ENCODE results near the gene MAGEA6. TPM values are rescaled to one million over a fixed set of nuclear protein-coding genes. Genes with fewer than 3 reads are reported as not detected.

Gene MAGEA6
- not detected in 2 replicates for total RNA-seq

GRCh38 chrX:152769549-152770289 lies at the start of gene MAGEA6:
MAGEA6 (minus strand) TSS chrX:152769689; CDS start chrX:152767650, 2,039 bp downstream.

GRCh38 chrX:152758918-152759317 lies 10.6 kb downstream of the MAGEA6 start, which contains the start of gene CSAG3:
CSAG3 (plus strand) TSS chrX:152759218.

GRCh38 chrX:152753686-152754650 lies 15.5 kb downstream of the MAGEA6 start, which contains the start of gene MAGEA2:
MAGEA2 (minus strand) TSS chrX:152753842; CDS start chrX:152751363, 2,479 bp downstream.

GRCh38 chrX:152733261-152733975 lies 36.1 kb downstream of the MAGEA6 start, which contains the start of the genes CSAG1 and MAGEA12:
CSAG1 (minus strand) TSS chrX:152733721; CDS start chrX:152732460, 1,261 bp downstream.
MAGEA12 (plus strand) TSS chrX:152733757; CDS start chrX:152736162, 2,405 bp downstream.

Other genes starting within 250 kb of the MAGEA6 start
- gene GABRQ, start 131.8 kb downstream of the MAGEA6 start, total RNA-seq, result under 0.01 TPM in 2 replicates
- not detected in 2 replicates for gene MAGEA3, start 70.9 kb downstream of the MAGEA6 start, total RNA-seq
- not detected in 2 replicates for gene CSAG2, start 60.4 kb downstream of the MAGEA6 start, total RNA-seq
- not detected in 2 replicates for gene MAGEA2B, start 55.1 kb downstream of the MAGEA6 start, total RNA-seq
- not detected in 2 replicates for gene CSAG1, start 36.0 kb downstream of the MAGEA6 start, total RNA-seq
- not detected in 2 replicates for gene MAGEA12, start 35.9 kb downstream of the MAGEA6 start, total RNA-seq
- gene MAGEA2, start 15.8 kb downstream of the MAGEA6 start, total RNA-seq, result not detected in 2 replicates
- not detected in 2 replicates for gene CSAG3, start 10.5 kb downstream of the MAGEA6 start, total RNA-seq
- 40.4 and 55.6 TPM in 2 replicates for gene CETN2, start 61.1 kb upstream of the MAGEA6 start, total RNA-seq
- 45.0 and 52.3 TPM in 2 replicates for gene NSDHL, start 61.4 kb upstream of the MAGEA6 start, total RNA-seq
- gene ZNF185, start 128.4 kb upstream of the MAGEA6 start, total RNA-seq, result 121 and 163 TPM in 2 replicates
- not detected in 2 replicates for gene PNMA5, start 224.4 kb upstream of the MAGEA6 start, total RNA-seq

Measured in airway epithelial cell (primary cell).